Stomach smooth muscle (tissue), 2 donors: ENCODE results near the gene SFMBT1.

Source experiments
- H3K27ac ChIP-seq: one replicate; pipeline ENCODE4 v1.7.0; 2013; ENCODE audit warnings: mild to moderate bottlenecking, low read length, inconsistent platforms
- H3K27me3 ChIP-seq, 2 donors: one replicate each; pipeline ENCODE4 v1.7.0; 2013; ENCODE audit warnings: low read length in 2 of 2; ENCODE audit not compliant: insufficient read depth in 2 of 2, control insufficient read depth in 1 of 2
- H3K36me3 ChIP-seq, 2 donors: one replicate each; pipeline ENCODE4 v1.7.0; 2013; ENCODE audit warnings: low read length in 2 of 2; ENCODE audit not compliant: control insufficient read depth in 2 of 2, insufficient read depth in 2 of 2
- H3K4me1 ChIP-seq: one replicate; pipeline ENCODE4 v1.7.0; 2013; ENCODE audit warnings: low read length; ENCODE audit not compliant: control insufficient read depth, insufficient read depth
- H3K4me3 ChIP-seq, 2 donors: one replicate each; pipeline ENCODE4 v1.7.0; 2013; ENCODE audit warnings: low read length in 2 of 2
- H3K9ac ChIP-seq, 2 donors: one replicate each; pipeline ENCODE4 v1.7.0; 2013; ENCODE audit warnings: low read length in 2 of 2, mild to moderate bottlenecking in 1 of 2
- H3K9me3 ChIP-seq, 2 donors: one replicate each; pipeline ENCODE4 v1.7.0; 2013; ENCODE audit warnings: low read length in 2 of 2; ENCODE audit not compliant: control insufficient read depth in 2 of 2
- donor health status: healthy.
- donor health status: Pancreatic carcinoma.

The SFMBT1 gene

GRCh38 chr3:52939600-52939999 is 106.3 kb downstream of the SFMBT1 start:
- Histone ChIP-seq H3K9ac (no peak overlapping the region), H3K36me3 (peaks cover 0 to 2% of the 10 kb centered on the region in 2 donors), H3K27ac (no peak overlapping the region), H3K4me3 (no peak overlapping the region), H3K4me1 (no peaks in the 10 kb centered on the region), H3K27me3 (no peaks in the 10 kb centered on the region), H3K9me3 (no peaks in the 10 kb centered on the region)

DNA sequence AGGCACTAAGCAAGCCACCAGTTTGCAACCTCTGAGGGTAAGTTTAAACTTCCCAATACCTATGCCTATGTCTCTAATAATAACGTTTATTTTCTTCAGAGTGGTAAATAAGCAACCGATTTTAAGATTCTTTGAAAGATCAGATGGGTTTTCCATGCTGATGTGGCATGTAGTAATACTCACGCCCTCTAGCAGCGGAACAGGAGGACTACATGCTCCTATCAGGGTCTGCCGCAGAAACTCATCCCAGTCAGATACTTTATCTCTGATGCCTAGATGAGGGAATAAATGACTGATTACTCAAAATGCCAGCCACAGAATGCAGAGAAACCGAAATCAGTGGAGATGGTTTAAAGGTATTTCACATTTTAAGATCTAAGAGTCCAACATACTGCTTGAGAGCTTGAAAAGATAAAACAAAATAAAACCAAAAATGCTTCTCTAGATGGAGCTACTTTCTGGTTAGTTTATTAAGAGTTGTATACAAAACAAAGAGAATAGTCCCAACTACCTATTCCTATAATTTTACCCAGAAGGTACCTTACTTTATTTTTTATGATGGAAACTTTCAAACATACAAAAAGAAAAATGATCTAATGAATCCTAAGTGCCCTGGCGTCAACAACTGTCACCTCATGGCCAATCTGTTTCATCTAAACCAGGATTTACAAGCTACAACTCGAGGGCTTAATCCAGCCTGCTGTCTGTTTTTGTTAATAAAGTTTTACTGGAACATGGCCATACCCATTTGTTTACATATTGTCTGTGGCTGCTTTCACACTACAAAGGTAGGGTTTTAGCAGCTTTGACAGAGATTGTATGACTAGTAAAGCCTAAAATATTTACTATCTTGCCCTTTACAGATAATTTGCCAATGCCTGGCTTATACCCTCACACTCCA is 111.0 kb downstream of the SFMBT1 start:
- H3K9me3 ChIP-seq: no peaks in the 10 kb centered on the region
- no peaks in the 10 kb centered on the region for H3K27me3 ChIP-seq
- H3K4me1 ChIP-seq: no peaks in the 10 kb centered on the region
- no peak overlapping the region for H3K9ac ChIP-seq
- H3K27ac ChIP-seq: no peak overlapping the region
- no peak overlapping the region for H3K4me3 ChIP-seq
- peaks cover 3 to 5% of the 10 kb centered on the region in 2 donors for H3K36me3 ChIP-seq

- Histone ChIP-seq H3K27ac (no peak overlapping the region), H3K4me3 (no peak overlapping the region), H3K4me1 (no peaks in the 10 kb centered on the region), H3K27me3 (no peaks in the 10 kb centered on the region), H3K9ac (no peak overlapping the region), H3K9me3 (no peaks in the 10 kb centered on the region), H3K36me3 (peaks cover 11 to 13% of the 10 kb centered on the region in 2 donors)
Observed at GRCh38 chr3:52931889-52932288, 114.0 kb downstream of the SFMBT1 start.

DNA sequence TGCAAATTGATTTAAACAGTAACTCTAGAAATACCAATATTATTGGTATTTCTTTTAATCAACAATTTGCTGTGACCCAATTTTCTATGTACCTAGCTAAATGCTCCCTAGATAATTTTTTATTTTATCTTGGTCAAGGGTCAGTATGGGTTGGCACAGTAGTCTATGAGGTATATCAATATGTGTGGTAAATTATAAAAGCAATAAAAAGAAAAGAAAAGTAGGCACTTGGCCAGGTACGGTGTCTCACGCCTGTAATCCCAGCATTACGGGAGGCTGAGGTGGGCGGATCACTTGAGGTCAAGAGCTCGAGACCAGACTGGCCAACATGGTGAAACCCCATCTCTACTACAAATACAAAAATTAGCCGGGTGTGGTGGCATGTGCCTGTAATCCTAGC is 114.5 kb downstream of the SFMBT1 start:
- H3K9ac ChIP-seq: no peak overlapping the region
- no peaks in the 10 kb centered on the region for H3K9me3 ChIP-seq
- H3K36me3 ChIP-seq: peaks cover 13 to 16% of the 10 kb centered on the region in 2 donors
- H3K27me3 ChIP-seq: no peaks in the 10 kb centered on the region
- no peaks in the 10 kb centered on the region for H3K4me1 ChIP-seq
- no peak overlapping the region for H3K4me3 ChIP-seq
- H3K27ac ChIP-seq: no peak overlapping the region

DNA sequence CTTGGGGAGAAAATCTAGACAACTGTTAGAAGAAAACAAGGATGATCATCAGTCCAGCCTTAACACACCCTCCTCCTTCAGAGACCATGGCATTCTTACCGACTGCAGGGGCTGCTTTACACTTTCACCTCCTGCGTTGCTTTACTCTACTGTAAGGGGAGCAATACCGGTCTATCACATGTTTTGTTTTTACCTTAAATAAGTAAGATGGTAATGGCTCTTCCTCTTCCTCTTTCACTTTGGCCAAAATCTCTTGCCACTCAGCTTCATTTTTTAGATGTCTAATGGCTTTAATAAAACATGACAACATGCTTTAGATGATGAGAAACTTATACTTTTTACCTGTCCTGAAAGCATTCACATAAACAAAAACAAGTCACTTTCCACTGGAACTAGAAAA is 115.1 kb downstream of the SFMBT1 start:
- peaks cover 15 to 16% of the 10 kb centered on the region in 2 donors for H3K36me3 ChIP-seq
- H3K4me1 ChIP-seq: no peaks in the 10 kb centered on the region
- no peak overlapping the region for H3K27ac ChIP-seq
- H3K9me3 ChIP-seq: no peaks in the 10 kb centered on the region
- H3K9ac ChIP-seq: no peak overlapping the region
- H3K27me3 ChIP-seq: no peaks in the 10 kb centered on the region
- H3K4me3 ChIP-seq: no peak overlapping the region

GRCh38 chr3:52926554-52926953 is 119.3 kb downstream of the SFMBT1 start:
- Histone ChIP-seq H3K9ac (no peak overlapping the region), H3K27ac (no peak overlapping the region), H3K4me3 (no peak overlapping the region), H3K9me3 (no peaks in the 10 kb centered on the region), H3K36me3 (peaks cover 17 to 23% of the 10 kb centered on the region in 2 donors), H3K27me3 (no peaks in the 10 kb centered on the region), H3K4me1 (no peaks in the 10 kb centered on the region)

DNA sequence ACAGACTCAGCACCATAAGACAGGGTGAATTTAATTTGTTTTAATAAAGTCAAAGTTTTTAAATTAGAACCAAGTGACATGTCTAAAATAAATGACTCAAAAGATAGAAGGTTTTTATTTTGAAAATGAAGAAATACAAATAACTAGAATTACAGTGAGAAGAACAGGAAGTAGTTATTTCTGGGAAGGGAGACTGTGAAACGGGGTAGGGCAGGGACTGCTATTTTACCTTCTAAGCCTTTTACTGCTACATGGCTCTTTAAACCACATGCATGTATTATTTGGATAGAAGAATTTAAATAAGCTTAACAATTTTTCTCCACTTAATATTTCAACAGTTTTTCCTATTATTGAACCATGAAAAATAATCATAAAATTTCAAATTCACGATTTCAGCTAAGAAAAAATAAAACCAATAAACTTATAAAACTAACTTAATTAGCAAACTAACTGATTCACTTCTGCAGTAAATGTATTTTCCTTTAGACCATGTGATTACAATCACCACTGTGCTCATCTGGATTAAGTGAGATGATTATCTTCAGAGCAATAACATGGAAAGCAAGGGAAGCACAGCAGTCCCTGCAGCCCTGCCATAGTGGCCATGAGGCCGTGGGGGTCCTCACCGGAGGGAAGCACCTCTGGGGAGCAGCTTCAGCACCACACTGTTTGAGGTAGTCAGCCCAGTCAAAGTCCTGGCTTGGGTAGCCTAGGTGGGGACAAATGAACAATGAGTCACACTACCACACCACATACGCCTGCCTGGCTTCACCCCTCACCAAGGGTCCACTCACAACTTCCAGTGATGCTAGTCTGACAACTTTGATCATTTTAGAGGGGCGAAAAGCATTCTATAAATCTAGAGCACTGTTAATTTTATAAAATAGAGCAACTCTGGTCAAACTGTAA is 120.2 kb downstream of the SFMBT1 start:
- H3K4me1 ChIP-seq: no peaks in the 10 kb centered on the region
- peaks cover 24 to 26% of the 10 kb centered on the region in 2 donors for H3K36me3 ChIP-seq
- H3K9ac ChIP-seq: no peak overlapping the region
- no peak overlapping the region for H3K27ac ChIP-seq
- H3K9me3 ChIP-seq: no peaks in the 10 kb centered on the region
- H3K4me3 ChIP-seq: no peak overlapping the region
- no peaks in the 10 kb centered on the region for H3K27me3 ChIP-seq

DNA sequence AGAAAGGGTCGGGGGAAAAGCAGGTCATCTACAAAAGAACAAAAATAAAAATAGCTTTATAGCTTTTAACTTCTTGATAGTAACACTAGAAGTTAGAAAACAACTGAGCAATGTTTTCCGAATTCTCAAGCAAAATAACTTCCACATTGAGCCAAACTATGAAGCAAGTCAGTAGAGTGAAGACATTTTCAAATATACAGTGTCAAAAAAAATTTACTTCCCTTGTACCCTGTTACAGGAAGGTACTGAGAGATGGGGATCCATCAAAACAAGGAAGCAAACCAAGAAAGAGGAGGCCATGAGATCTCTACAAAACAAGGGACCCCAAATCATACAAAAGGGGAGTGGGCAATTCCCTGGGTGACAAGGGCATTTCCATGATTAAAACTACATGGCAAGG is 121.9 kb downstream of the SFMBT1 start:
- Histone ChIP-seq H3K9me3 (no peaks in the 10 kb centered on the region), H3K27ac (no peak overlapping the region), H3K36me3 (peaks cover 33 to 34% of the 10 kb centered on the region in 2 donors)

GRCh38 chr3:52920841-52921240 is 125.0 kb downstream of the SFMBT1 start:
- no peak overlapping the region for H3K4me3 ChIP-seq
- no peak overlapping the region for H3K27ac ChIP-seq
- H3K36me3 ChIP-seq: peaks cover 29% of the 10 kb centered on the region in 2 donors
- H3K9me3 ChIP-seq: no peaks in the 10 kb centered on the region
- H3K27me3 ChIP-seq: no peaks in the 10 kb centered on the region
- no peak overlapping the region for H3K9ac ChIP-seq
- H3K4me1 ChIP-seq: no peaks in the 10 kb centered on the region

More for the DNA sequence above, 121.9 kb downstream of the SFMBT1 start:
- Histone ChIP-seq H3K27me3 (no peaks in the 10 kb centered on the region), H3K4me1 (no peaks in the 10 kb centered on the region), H3K4me3 (no peak overlapping the region), H3K9ac (no peak overlapping the region)

- Histone ChIP-seq H3K27me3 (no peaks in the 10 kb centered on the region), H3K27ac (no peak overlapping the region), H3K4me1 (no peaks in the 10 kb centered on the region), H3K4me3 (no peak overlapping the region), H3K9ac (no peak overlapping the region), H3K9me3 (no peaks in the 10 kb centered on the region), H3K36me3 (peaks cover 31 to 33% of the 10 kb centered on the region in 2 donors)
Observed at GRCh38 chr3:52917044-52917443, 128.8 kb downstream of the SFMBT1 start.
